Measurements from ENCODE around the gene CLEC14A. TPM values are rescaled to one million over a fixed set of nuclear protein-coding genes. Genes with fewer than 3 reads are reported as not detected.

CLEC14A gene
- total RNA-seq, 1 donor from 2014 or later, result 192 TPM

- no peaks in the 10 kb centered on the region for H3K36me3 ChIP-seq
- TF ChIP-seq CTCF (IDR thresholded peaks at IDR 0.05), result no peak
- H3K27ac ChIP-seq, result no peak overlapping the region
- H3K4me3 ChIP-seq, result no peak overlapping the region
- intact Hi-C loops (cut with DNase I), result no loop called here
- no peak for DNase-seq (ENCODE audit: low spot score in 2 of 2)
- H3K9me3 ChIP-seq, result peaks cover 0 to 4% of the 10 kb centered on the region in 2 donors
- H3K27me3 ChIP-seq, result no peaks in the 10 kb centered on the region
- H3K4me1 ChIP-seq, result peaks cover 0 to 17% of the 10 kb centered on the region in 2 donors
These were observed 49.8 kb downstream of the CLEC14A start for GRCh38 chr14:38205949-38206665.

GRCh38 chr14:38205119-38205813, 50.6 kb downstream of the CLEC14A start:
- H3K9me3 ChIP-seq, result peaks cover 0 to 4% of the 10 kb centered on the region in 2 donors

GRCh38 chr14:38204719-38205115, 51.2 kb downstream of the CLEC14A start:
- DNase-seq (ENCODE audit: low spot score in 2 of 2), result no peak
- peaks cover 0 to 4% of the 10 kb centered on the region in 2 donors for H3K9me3 ChIP-seq
- no peaks in the 10 kb centered on the region for H3K27me3 ChIP-seq
- no peak for TF ChIP-seq CTCF (IDR thresholded peaks at IDR 0.05)
- peaks cover 0 to 9% of the 10 kb centered on the region in 2 donors for H3K4me1 ChIP-seq
- no peaks in the 10 kb centered on the region for H3K36me3 ChIP-seq
- H3K4me3 ChIP-seq, result no peak overlapping the region
- H3K27ac ChIP-seq, result no peak overlapping the region
- intact Hi-C loops (cut with DNase I), result no loop called here

More at GRCh38 chr14:38205119-38205813, 50.6 kb downstream of the CLEC14A start:
- TF ChIP-seq CTCF (IDR thresholded peaks at IDR 0.05), result no peak
- intact Hi-C loops (cut with DNase I), result no loop called here
- no peak overlapping the region for H3K4me3 ChIP-seq
- no peaks in the 10 kb centered on the region for H3K36me3 ChIP-seq
- H3K27ac ChIP-seq, result no peak overlapping the region
- DNase-seq (ENCODE audit: low spot score in 2 of 2), result no peak
- H3K27me3 ChIP-seq, result no peaks in the 10 kb centered on the region
- H3K4me1 ChIP-seq, result peaks cover 0 to 13% of the 10 kb centered on the region in 2 donors

Other genes with a start within 250 kb of the CLEC14A start
- gene SSTR1, start 48.2 kb downstream of the CLEC14A start, total RNA-seq, result 7.2 TPM

Data from ascending aorta (tissue), 2 donors.